B cell (primary cell): ENCODE data around the gene FBXW5.

Source experiments
- CTCF ChIP-seq: fragments of 200-600 bp; IDR thresholded peaks from one replicate; pipeline ENCODE4 v1.8.0; 2022; ENCODE audit warnings: antibody characterized with exemption, mild to moderate bottlenecking
- EZH2 ChIP-seq: IDR thresholded peaks from 2 replicates; pipeline ENCODE4 v1.6.1; 2012; ENCODE audit warnings: borderline replicate concordance, low read depth, mild to moderate bottlenecking, moderate library complexity, low read length; ENCODE audit not compliant: insufficient read depth, poor library complexity, severe bottlenecking

GRCh38 chr9:136902259-136902821, 42.2 kb downstream of the FBXW5 start:
- TF ChIP-seq CTCF (no peak), EZH2 (no peak)
